HEK293 (cell line): ENCODE results near the gene TMEM81.

ENCODE experiments used
- CTCF ChIA-PET: fragments of 350-600 bp; formaldehyde crosslinking; extraction: SDS; loops from one replicate; lab custom pipeline; 2021; ENCODE audit warnings: antibody characterized with exemption; lab: Yijun Ruan, JAX
- POLR2A ChIA-PET: fragments of 300-600 bp; formaldehyde crosslinking; extraction: SDS; loops from one replicate; lab custom pipeline; 2020; ENCODE audit warnings: antibody characterized with exemption, inconsistent platforms; lab: Yijun Ruan, JAX
- H3K27ac ChIP-seq: fragments of 200-500 bp; sonication (Bioruptor generic); 2 replicates; pipeline ENCODE4 v1.5.1; 2014; ENCODE audit warnings: low read depth, low read length, control low read depth, inconsistent platforms; ENCODE audit errors: extremely low read depth
- H3K36me3 ChIP-seq, 2 experiments: fragments of 200-500 bp in 1 of 2; sonication (Bioruptor generic) in 1 of 2; 1 replicate in 1 of 2; 2 replicates in 1 of 2; pipeline ENCODE4 v1.5.1; 2014 to 2017; ENCODE audit warnings: inconsistent platforms in 2 of 2, low read length in 2 of 2; ENCODE audit not compliant: control insufficient read depth in 2 of 2, insufficient read depth in 1 of 2
- H3K4me1 ChIP-seq: fragments of 200-500 bp; sonication (Bioruptor generic); 2 replicates; pipeline ENCODE4 v1.5.1; 2014; ENCODE audit warnings: mild to moderate bottlenecking, low read length, inconsistent platforms; ENCODE audit not compliant: control insufficient read depth, insufficient read depth
- H3K4me3 ChIP-seq: 2 replicates; pipeline ENCODE4 v1.5.1; 2011; ENCODE audit warnings: low read depth, mild to moderate bottlenecking, control low read depth, low read length, moderate library complexity
- H3K9me3 ChIP-seq: fragments of 200-500 bp; sonication (Bioruptor generic); 2 replicates; pipeline ENCODE4 v1.5.1; 2014; ENCODE audit warnings: low read depth, low read length, inconsistent platforms; ENCODE audit not compliant: control insufficient read depth, insufficient read depth
- FEZF1 ChIP-seq: fragments of 450-650 bp; formaldehyde crosslinking; IDR thresholded peaks from 2 replicates; pipeline ENCODE4 v1.5.1; 2016; ENCODE audit warnings: missing biosample characterization, missing genetic modification characterization
- GLI4 ChIP-seq: fragments of 450-650 bp; formaldehyde crosslinking; IDR thresholded peaks from 2 replicates; pipeline ENCODE4 v1.5.1; 2016; ENCODE audit warnings: missing biosample characterization, missing genetic modification characterization
- HOXA7 ChIP-seq: sonication (generic); formaldehyde crosslinking; IDR thresholded peaks from 2 replicates; pipeline ENCODE4 v1.8.1; 2022; ENCODE audit warnings: missing genetic modification reagents, borderline replicate concordance
- PATZ1 ChIP-seq: fragments of 450-650 bp; formaldehyde crosslinking; IDR thresholded peaks from 2 replicates; pipeline ENCODE4 v1.5.1; 2016; ENCODE audit warnings: missing biosample characterization, missing genetic modification characterization
- SETDB1 ChIP-seq: IDR thresholded peaks from one replicate; pipeline ENCODE4 v1.6.1; 2017; ENCODE audit warnings: mild to moderate bottlenecking, low read length, moderate library complexity, mixed read lengths; ENCODE audit not compliant: insufficient read length
- ZEB2 ChIP-seq: fragments of 450-650 bp; formaldehyde crosslinking; IDR thresholded peaks from 2 replicates; pipeline ENCODE4 v1.5.1; 2016; ENCODE audit warnings: missing biosample characterization, missing genetic modification characterization
- ZFP41 ChIP-seq: fragments of 450-650 bp; formaldehyde crosslinking; IDR thresholded peaks from 2 replicates; pipeline ENCODE4 v1.5.1; 2016; ENCODE audit warnings: missing biosample characterization, missing genetic modification characterization, borderline replicate concordance
- ZNF112 ChIP-seq: fragments of 450-650 bp; formaldehyde crosslinking; IDR thresholded peaks from 2 replicates; pipeline ENCODE4 v1.5.0; 2017; ENCODE audit warnings: missing biosample characterization, missing genetic modification characterization
- ZNF184 ChIP-seq: fragments of 450-650 bp; IDR thresholded peaks from 2 replicates; pipeline ENCODE4 v1.5.1; 2018; ENCODE audit warnings: missing biosample characterization, mild to moderate bottlenecking, missing genetic modification characterization
- ZNF324 ChIP-seq: fragments of 450-650 bp; formaldehyde crosslinking; IDR thresholded peaks from 2 replicates; pipeline ENCODE4 v1.5.1; 2016; ENCODE audit warnings: missing biosample characterization, missing genetic modification characterization
- ZNF596 ChIP-seq: fragments of 450-650 bp; IDR thresholded peaks from 2 replicates; pipeline ENCODE4 v1.5.0; 2018; ENCODE audit warnings: missing biosample characterization, mild to moderate bottlenecking, missing genetic modification characterization, moderate library complexity
- ZNF624 ChIP-seq: fragments of 450-650 bp; formaldehyde crosslinking; IDR thresholded peaks from 2 replicates; pipeline ENCODE4 v1.5.1; 2017; ENCODE audit warnings: missing biosample characterization, missing genetic modification characterization
- TF ChIP-seq, protein P1 (sequence below): fragments of 450-650 bp; formaldehyde crosslinking; conservative IDR thresholded peaks from 2 replicates; pipeline ENCODE4 v1.5.1; 2016; ENCODE audit warnings: low read depth, missing biosample characterization, missing genetic modification characterization
- TF ChIP-seq, protein P2 (sequence below): fragments of 450-650 bp; formaldehyde crosslinking; IDR thresholded peaks from 2 replicates; pipeline ENCODE4 v1.5.1; 2016; ENCODE audit warnings: missing biosample characterization, missing genetic modification characterization
- TF ChIP-seq, protein P3 (sequence below): fragments of 450-650 bp; formaldehyde crosslinking; IDR thresholded peaks from 2 replicates; pipeline ENCODE4 v1.5.1; 2016; ENCODE audit warnings: missing biosample characterization, missing genetic modification characterization, low read depth
- TF ChIP-seq, protein P4 (sequence below): fragments of 450-650 bp; formaldehyde crosslinking; IDR thresholded peaks from 2 replicates; pipeline ENCODE4 v1.5.1; 2017; ENCODE audit warnings: missing biosample characterization, missing genetic modification characterization

The TMEM81 gene

DNA sequence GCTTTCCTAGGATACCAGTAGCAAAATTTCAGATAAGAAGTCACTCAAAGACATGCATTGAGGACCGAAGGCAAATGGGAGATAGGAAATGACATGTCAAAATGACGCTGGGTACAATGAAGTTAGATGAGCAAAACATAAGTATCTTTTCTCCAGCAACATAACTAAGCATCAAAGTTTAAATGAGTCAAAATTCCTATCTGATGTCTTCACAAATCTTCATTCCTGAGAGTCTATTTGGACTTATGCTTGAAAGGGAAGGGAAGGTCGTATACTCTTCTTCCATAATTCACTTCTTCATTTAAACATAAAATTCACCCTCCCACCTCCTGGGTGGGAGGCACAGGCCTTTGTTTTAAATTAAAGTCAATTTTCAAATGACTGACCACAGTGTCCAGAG is 4.1 kb upstream of the TMEM81 start:
- H3K36me3 ChIP-seq = peaks cover 22 to 86% of the 10 kb centered on the region in 2 experiments
- ChIA-PET POLR2A (no interaction called here), CTCF (interaction anchor here (0.5 to 3.5 kb wide), 5 partner anchors 26 to 380 kb away, joined by 3 to 13 read pairs (median 4); no protein-coding TSS in a partner anchor)

More for the DNA sequence above, 4.1 kb upstream of the TMEM81 start:
- TF ChIP-seq, protein P1, sequence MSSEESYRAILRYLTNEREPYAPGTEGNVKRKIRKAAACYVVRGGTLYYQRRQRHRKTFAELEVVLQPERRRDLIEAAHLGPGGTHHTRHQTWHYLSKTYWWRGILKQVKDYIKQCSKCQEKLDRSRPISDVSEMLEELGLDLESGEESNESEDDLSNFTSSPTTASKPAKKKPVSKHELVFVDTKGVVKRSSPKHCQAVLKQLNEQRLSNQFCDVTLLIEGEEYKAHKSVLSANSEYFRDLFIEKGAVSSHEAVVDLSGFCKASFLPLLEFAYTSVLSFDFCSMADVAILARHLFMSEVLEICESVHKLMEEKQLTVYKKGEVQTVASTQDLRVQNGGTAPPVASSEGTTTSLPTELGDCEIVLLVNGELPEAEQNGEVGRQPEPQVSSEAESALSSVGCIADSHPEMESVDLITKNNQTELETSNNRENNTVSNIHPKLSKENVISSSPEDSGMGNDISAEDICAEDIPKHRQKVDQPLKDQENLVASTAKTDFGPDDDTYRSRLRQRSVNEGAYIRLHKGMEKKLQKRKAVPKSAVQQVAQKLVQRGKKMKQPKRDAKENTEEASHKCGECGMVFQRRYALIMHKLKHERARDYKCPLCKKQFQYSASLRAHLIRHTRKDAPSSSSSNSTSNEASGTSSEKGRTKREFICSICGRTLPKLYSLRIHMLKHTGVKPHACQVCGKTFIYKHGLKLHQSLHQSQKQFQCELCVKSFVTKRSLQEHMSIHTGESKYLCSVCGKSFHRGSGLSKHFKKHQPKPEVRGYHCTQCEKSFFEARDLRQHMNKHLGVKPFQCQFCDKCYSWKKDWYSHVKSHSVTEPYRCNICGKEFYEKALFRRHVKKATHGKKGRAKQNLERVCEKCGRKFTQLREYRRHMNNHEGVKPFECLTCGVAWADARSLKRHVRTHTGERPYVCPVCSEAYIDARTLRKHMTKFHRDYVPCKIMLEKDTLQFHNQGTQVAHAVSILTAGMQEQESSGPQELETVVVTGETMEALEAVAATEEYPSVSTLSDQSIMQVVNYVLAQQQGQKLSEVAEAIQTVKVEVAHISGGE (tag by site-specific recombination) = no peak
- no peak for TF ChIP-seq SETDB1
- TF ChIP-seq ZNF596 (tag by site-specific recombination) = no peak
- TF ChIP-seq, protein P2, sequence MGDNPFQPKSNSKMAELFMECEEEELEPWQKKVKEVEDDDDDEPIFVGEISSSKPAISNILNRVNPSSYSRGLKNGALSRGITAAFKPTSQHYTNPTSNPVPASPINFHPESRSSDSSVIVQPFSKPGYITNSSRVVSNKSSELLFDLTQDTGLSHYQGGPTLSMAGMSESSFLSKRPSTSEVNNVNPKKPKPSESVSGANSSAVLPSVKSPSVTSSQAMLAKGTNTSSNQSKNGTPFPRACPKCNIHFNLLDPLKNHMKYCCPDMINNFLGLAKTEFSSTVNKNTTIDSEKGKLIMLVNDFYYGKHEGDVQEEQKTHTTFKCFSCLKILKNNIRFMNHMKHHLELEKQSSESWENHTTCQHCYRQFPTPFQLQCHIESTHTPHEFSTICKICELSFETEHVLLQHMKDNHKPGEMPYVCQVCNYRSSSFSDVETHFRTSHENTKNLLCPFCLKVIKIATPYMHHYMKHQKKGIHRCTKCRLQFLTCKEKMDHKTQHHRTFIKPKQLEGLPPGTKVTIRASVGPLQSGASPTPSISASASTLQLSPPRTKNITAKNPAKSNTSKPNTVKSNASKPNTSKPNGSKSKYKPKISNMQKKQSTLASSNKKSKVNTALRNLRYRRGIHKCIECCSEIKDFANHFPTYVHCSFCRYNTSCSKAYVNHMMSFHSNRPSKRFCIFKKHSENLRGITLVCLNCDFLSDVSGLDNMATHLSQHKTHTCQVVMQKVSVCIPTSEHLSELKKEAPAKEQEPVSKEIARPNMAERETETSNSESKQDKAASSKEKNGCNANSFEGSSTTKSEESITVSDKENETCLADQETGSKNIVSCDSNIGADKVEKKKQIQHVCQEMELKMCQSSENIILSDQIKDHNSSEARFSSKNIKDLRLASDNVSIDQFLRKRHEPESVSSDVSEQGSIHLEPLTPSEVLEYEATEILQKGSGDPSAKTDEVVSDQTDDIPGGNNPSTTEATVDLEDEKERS (tag by site-specific recombination) = no peak
- no peak for TF ChIP-seq ZNF184 (tag by site-specific recombination)
- TF ChIP-seq ZNF324 (tag by site-specific recombination) = no peak
- no peak for TF ChIP-seq FEZF1 (tag by site-specific recombination)
- no peak for TF ChIP-seq HOXA7
- TF ChIP-seq, protein P3, sequence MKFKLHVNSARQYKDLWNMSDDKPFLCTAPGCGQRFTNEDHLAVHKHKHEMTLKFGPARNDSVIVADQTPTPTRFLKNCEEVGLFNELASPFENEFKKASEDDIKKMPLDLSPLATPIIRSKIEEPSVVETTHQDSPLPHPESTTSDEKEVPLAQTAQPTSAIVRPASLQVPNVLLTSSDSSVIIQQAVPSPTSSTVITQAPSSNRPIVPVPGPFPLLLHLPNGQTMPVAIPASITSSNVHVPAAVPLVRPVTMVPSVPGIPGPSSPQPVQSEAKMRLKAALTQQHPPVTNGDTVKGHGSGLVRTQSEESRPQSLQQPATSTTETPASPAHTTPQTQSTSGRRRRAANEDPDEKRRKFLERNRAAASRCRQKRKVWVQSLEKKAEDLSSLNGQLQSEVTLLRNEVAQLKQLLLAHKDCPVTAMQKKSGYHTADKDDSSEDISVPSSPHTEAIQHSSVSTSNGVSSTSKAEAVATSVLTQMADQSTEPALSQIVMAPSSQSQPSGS = no peak
- TF ChIP-seq, protein P4, sequence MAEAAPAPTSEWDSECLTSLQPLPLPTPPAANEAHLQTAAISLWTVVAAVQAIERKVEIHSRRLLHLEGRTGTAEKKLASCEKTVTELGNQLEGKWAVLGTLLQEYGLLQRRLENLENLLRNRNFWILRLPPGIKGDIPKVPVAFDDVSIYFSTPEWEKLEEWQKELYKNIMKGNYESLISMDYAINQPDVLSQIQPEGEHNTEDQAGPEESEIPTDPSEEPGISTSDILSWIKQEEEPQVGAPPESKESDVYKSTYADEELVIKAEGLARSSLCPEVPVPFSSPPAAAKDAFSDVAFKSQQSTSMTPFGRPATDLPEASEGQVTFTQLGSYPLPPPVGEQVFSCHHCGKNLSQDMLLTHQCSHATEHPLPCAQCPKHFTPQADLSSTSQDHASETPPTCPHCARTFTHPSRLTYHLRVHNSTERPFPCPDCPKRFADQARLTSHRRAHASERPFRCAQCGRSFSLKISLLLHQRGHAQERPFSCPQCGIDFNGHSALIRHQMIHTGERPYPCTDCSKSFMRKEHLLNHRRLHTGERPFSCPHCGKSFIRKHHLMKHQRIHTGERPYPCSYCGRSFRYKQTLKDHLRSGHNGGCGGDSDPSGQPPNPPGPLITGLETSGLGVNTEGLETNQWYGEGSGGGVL = no peak
- TF ChIP-seq PATZ1 (tag by site-specific recombination) = no peak
- TF ChIP-seq ZNF112 (tag by site-specific recombination) = no peak
- TF ChIP-seq ZNF624 (tag by site-specific recombination) = no peak
- no peak for TF ChIP-seq GLI4
- no peak for TF ChIP-seq ZEB2 (tag by site-specific recombination)
- no peak for TF ChIP-seq ZFP41 (tag by site-specific recombination)
- Histone ChIP-seq H3K4me3 (no peak overlapping the region), H3K9me3 (no peaks in the 10 kb centered on the region), H3K4me1 (no peaks in the 10 kb centered on the region), H3K27ac (no peak overlapping the region)
